MG63 (cell line): Measurements from ENCODE around the gene TRAPPC3L. TPM values are rescaled to one million over a fixed set of nuclear protein-coding genes. Genes with fewer than 3 reads are reported as not detected.

Experiments used
- DNase-seq: peaks from one replicate; pipeline ENCODE4 v3.0.0-alpha.2; 2020
- H3K27me3 ChIP-seq: fragments of 250-450 bp; sonication (Bioruptor Pico); 2 replicates; pipeline ENCODE4 v1.5.1; 2020; ENCODE audit warnings: mild to moderate bottlenecking, moderate library complexity
- H3K36me3 ChIP-seq: fragments of 250-450 bp; sonication (Bioruptor Pico); 2 replicates; pipeline ENCODE4 v1.5.1; 2020; ENCODE audit warnings: mild to moderate bottlenecking, moderate library complexity
- H3K4me3 ChIP-seq: fragments of 250-450 bp; sonication (Bioruptor Pico); 2 replicates; pipeline ENCODE4 v1.5.1; 2020; ENCODE audit warnings: mild to moderate bottlenecking, moderate library complexity
- H3K9me3 ChIP-seq: fragments of 250-450 bp; sonication (Bioruptor Pico); 2 replicates; pipeline ENCODE4 v1.5.1; 2020; ENCODE audit warnings: mild to moderate bottlenecking, moderate library complexity
- total RNA-seq: library from RNA; depleted of rRNA; stranded (reverse); fragments of >200 nt; shearing (Covaris generic); gene quantifications from 2 replicates; pipeline ENCODE4 v1.2.3, GENCODE V29; 2014; ENCODE audit warnings: low replicate concordance

Gene TRAPPC3L
- total RNA-seq, 1 experiment from 2014 or later = not detected

DNA sequence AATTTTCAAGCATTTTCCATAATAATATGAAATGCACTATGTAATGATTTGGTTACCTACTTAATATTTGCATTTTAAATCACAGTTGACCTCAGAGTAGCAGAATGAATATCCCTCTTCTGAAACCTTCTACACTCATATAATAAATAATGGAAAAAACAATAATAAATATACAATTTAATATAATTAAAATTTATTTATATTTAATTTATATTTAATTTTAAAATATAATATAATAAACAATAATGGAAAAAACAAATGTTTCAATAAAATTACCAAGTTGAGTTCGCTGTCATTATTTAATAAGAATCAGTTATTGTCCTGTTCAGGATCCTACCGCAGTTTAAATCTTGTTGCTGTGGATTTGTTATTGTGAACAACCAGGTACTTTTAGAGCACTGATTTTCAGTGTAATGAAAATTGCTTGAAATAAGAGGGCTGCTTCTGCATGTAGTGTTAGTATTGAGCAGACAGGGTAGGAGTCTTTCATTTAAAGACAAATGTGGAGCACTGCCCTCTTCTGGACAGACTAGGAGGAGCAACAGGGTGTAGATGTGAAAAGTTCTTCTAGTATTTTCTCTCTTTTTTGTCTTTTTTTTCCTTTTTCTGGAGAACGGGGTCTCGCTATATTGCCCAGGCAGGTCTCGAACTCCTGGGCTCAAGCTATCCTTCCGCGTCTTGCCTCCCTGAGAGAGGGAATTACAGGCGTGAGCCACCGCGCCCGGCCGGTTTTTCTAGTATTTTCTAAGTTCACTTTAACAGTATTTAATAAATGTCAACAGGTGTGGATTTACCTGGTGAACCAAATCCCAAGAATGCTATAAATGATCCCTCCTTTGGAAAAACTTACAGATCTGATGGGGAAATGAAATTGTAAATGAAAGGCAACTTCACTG is 13.6 kb downstream of the TRAPPC3L start:
- Histone ChIP-seq H3K36me3 (no peaks in the 10 kb centered on the region), H3K4me3 (no peak overlapping the region), H3K9me3 (no peaks in the 10 kb centered on the region), H3K27me3 (peaks cover 15% of the 10 kb centered on the region)
- peak; percentile 9 for DNase-seq

DNA sequence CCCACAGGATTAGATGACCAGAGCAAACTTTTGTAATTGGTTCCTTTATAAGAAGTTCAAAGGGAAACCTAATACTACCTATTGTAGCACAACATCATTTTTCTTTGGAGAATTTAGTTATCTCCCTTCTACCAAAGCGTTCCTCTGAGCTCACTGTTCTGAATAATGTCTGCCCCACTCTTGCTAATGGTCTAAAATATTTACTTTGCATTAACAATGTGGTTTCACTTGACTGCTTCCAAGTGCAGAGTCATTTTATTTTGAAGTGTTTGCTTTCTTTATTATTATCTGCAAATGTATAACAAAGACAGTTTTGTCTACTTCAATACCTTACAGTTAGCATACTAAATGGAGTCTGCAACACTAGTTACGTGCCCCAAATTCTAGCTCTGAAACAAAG is 15.0 kb downstream of the TRAPPC3L start:
- no peaks in the 10 kb centered on the region for H3K36me3 ChIP-seq
- H3K27me3 ChIP-seq = peaks cover 15% of the 10 kb centered on the region
- H3K9me3 ChIP-seq = no peaks in the 10 kb centered on the region
- no peak overlapping the region for H3K4me3 ChIP-seq
- no peak for DNase-seq

DNA sequence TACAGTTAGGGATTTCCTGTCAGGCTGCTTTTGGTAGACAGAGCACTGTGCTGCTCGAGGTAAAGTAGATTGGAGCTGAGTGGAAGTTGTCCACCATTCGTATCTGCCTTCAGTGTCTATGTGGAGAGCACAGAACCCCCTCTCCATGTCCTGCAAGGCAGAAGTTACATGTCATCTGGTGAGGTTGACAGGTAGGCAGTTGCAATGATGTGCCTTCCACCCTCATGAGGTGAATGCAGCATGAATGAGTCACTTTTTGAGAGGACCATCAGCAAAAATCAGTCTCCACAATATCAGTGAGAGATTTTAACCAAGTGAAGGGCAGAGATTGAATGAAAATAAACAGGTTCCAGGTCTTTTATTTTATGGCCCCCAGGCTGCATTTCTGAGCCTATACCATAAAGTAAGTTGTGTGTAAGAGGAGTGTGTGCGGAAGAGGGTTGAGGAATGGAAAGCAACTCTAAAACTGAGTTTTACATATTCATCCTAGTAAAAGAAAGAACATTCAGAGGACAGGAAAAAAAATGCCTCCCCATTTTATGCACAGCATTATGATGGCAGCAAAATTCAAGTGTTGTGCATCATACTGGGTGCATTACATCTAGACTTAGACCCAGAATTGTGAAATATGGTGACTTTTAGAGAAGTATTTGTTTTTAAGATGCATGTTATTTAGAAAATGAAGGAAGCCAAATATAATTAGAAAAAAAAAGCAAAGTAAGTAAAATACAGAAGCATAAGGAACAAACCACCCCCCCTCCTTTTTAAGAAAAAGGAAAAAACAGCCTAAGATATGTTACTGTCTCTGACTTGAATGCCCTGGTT is 15.8 kb downstream of the TRAPPC3L start:
- no peak for DNase-seq
- Histone ChIP-seq H3K27me3 (peaks cover 15% of the 10 kb centered on the region), H3K4me3 (no peak overlapping the region), H3K36me3 (no peaks in the 10 kb centered on the region), H3K9me3 (no peaks in the 10 kb centered on the region)

DNA sequence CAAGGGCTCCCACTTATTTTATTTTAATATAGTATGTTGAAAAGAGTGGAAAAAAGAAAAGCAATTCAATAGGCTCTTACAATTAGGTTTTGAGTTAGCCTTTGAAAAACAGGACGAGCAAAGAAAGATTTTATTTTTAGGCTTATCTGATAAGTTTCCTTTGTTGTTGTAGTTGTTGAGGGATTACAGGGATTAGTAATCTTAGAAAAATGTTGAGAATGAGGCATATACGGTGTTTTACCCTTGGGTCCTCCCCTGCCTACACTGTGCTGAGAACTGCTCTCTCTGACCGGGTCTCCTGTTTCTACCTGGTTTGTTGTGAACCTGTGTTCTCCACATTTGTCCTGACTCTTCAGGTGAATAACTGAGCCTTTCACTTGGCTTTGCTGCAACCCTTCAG is 16.7 kb downstream of the TRAPPC3L start:
- Histone ChIP-seq H3K9me3 (no peaks in the 10 kb centered on the region), H3K4me3 (no peak overlapping the region), H3K36me3 (no peaks in the 10 kb centered on the region), H3K27me3 (peaks cover 18% of the 10 kb centered on the region)
- no peak for DNase-seq

DNA sequence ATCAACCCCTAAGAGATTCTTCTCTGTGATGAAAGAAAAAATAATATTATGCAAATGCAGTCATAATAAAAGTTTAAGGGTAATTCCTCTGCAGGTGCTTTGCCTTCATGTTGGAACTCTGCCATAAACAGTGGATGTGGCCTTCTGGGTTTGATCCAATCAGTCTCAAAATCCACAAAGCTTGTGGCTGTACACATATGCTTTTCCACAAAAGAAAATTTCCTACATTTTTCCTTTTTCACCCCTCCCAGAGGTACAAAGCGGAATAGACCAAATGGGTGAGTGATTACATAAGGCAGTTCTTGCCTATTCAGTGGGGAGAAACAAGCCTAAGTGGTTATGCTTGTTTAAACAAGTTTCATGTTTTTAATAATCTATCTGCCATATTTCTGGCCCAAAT is 17.4 kb downstream of the TRAPPC3L start:
- Histone ChIP-seq H3K27me3 (peaks cover 15% of the 10 kb centered on the region), H3K4me3 (no peak overlapping the region), H3K9me3 (no peaks in the 10 kb centered on the region), H3K36me3 (no peaks in the 10 kb centered on the region)
- no peak for DNase-seq

DNA sequence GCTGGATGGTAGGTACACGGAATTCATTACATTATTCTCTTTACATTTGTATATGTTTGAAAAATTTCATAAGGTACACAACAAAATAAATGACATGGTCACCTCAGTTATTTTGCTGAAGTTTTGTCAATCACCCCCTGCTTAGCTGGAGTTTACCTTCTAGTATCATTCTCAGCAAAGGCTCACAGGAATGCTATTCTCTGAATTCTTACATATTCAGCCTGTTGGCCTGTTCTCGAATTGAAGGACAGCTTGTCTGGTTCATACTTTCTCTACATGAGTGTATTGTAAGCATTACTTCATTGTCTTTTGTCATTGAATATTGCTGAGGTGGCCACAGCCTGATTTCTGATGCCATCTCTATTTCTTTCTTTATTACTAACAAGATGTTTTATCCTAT is 21.2 kb downstream of the TRAPPC3L start:
- H3K27me3 ChIP-seq = peaks cover 5% of the 10 kb centered on the region
- no peak for DNase-seq
- H3K36me3 ChIP-seq = no peaks in the 10 kb centered on the region
- H3K9me3 ChIP-seq = no peaks in the 10 kb centered on the region
- H3K4me3 ChIP-seq = no peak overlapping the region

DNA sequence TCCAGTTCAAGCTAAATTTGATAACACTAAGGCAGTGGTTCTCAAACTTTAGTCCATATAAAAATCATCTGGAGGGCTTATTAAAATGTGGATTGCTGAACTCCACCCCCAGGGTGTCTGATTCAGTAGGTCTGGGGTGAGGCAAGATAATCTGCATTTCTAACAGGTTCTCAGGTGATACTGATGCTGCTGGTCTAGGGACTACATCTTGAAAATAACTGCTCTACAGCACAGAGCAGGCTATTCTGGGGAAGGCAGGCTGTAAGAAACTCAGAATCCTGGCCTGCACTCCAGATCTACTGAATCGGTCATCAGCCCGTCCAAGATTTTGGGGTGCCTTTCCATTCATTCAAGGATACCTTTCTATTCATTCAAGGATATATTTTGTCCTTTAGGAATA is 22.6 kb downstream of the TRAPPC3L start:
- DNase-seq = no peak

DNA sequence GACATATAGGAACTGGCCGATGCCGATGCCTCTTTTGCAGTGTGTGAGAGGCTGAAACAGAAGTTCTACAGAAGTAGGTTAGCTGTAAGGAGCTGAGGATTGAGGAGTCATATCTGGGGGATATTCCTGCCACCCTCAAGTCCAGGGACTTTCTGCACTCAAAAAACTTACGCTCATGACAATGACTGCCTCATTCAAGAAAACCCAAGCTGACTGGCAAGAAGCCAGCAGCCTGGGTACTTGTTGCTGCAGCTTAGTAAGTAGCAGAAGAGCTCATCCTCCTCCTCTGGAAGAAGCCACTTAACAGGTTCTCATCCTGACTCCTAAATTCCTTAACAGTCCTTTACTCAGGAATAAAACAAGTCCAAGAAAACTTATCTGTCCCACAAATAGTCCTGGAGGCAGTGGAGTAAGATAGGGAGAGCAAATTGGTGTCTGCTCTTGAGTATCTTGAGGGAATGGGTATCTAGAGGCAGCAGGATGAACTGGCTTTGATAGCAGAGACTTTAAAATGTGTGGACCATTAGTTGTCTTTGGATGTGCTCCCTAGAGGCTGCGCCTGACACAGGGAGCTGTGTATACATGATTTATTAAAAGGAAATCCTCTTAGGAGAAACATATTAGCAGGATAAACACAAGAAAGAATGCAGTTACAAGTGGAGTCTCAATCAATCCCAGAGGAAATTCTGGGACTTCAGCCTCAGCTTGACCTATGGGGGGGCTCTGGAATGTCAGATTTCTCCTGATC is 26.7 kb downstream of the TRAPPC3L start:
- no peaks in the 10 kb centered on the region for H3K27me3 ChIP-seq
- H3K4me3 ChIP-seq = no peak overlapping the region
- H3K36me3 ChIP-seq = no peaks in the 10 kb centered on the region
- no peaks in the 10 kb centered on the region for H3K9me3 ChIP-seq
- DNase-seq = no peak

More for the DNA sequence above, 22.6 kb downstream of the TRAPPC3L start:
- Histone ChIP-seq H3K9me3 (no peaks in the 10 kb centered on the region), H3K36me3 (no peaks in the 10 kb centered on the region), H3K27me3 (peaks cover 3% of the 10 kb centered on the region), H3K4me3 (no peak overlapping the region)

DNA sequence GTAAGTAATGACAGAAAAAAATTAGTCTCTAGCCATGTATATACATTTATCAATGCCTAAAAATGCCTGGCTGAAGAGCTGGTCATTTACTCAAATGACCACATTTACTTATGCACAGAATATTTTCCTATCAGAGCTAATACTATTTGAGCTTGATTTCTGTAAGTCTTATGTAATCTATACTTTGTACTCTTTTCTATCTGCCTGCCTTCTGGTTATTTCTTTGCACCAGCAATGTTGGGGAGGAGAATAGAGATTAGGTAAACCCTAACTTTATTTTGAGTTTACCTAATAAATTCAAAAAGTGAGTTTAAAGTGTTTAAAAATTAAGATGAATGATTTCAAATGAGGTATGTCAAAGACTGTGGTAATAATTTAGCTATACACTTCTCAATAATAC is 30.3 kb downstream of the TRAPPC3L start:
- Histone ChIP-seq H3K36me3 (no peaks in the 10 kb centered on the region), H3K4me3 (no peak overlapping the region)
- no peak for DNase-seq

DNA sequence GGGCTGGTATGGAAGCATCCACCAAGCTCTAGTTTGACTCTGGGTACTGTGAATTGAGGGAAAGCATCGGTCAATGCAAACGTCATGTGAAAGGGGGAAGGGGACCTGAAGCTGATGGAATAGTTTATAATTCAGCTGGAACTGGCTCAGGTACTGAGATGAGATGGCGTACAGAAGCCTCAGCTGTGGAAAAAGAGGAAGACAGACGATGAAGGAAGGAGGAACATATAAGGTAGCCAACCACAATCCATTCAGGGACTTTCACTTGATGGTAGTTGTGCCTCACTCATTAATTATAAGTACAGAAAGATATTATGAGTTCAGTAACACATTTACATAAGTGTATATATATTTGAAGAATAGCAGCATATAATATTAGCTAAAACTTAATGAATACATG is 31.4 kb downstream of the TRAPPC3L start:
- no peaks in the 10 kb centered on the region for H3K36me3 ChIP-seq
- peaks cover 2% of the 10 kb centered on the region; the same call in 1 of the 2 replicates for H3K9me3 ChIP-seq
- no peak for DNase-seq
- H3K27me3 ChIP-seq = no peaks in the 10 kb centered on the region
- H3K4me3 ChIP-seq = no peak overlapping the region

More for the DNA sequence above, 30.3 kb downstream of the TRAPPC3L start:
- Histone ChIP-seq H3K9me3 (no peaks in the 10 kb centered on the region), H3K27me3 (no peaks in the 10 kb centered on the region)

DNA sequence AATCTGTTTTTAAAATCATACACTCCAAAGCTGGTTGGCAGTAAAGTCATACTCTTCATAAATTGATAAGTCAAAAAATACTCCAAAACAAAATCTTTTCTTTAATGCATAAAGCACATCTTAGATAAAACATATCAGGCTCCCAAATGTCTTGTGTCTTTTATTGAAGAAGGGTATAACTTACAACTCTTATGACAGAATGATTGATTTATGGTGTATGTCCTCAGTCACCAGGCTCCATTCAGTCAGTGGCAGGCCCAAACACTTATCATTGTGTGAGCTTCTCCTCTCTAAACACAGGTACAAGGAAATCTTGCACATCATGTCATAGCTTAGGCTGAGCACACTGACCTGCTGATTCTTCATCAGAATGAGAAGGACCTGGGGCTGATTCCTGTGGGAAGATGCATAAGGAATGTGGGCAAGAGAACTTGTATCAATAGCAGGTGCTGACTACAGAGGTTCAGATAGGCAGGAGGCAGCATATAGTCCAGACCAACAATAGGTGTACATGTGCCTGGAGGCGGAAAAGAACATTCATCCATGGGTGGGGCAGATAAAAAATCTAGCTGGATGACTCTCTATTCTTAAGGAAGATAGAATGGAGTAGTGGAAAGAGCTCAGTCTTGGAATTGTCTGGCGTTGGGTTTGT is 32.1 kb downstream of the TRAPPC3L start:
- H3K4me3 ChIP-seq = no peak overlapping the region
- no peaks in the 10 kb centered on the region for H3K27me3 ChIP-seq
- DNase-seq = no peak
- peaks cover 2% of the 10 kb centered on the region; the same call in 1 of the 2 replicates for H3K9me3 ChIP-seq
- H3K36me3 ChIP-seq = no peaks in the 10 kb centered on the region

DNA sequence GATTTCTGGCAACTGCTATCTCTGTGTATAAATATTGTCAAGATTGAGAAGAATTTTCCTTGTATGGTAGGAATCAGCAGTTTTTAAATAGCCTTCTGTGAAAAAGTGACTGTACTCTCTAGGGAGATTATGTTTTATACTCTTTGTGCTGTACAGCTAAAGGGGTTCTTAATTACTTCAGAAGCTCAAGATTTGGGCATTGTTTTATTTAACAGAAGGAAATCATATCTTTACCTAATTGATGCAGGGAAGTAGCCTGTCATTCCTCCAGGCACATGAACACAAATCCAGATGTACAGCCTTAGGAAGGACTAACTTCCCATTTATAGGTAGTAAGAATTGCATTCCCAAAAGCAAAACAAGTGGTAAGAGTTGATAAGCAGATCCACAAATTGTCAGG is 32.8 kb downstream of the TRAPPC3L start:
- H3K36me3 ChIP-seq = no peaks in the 10 kb centered on the region
- peak overlapping the region; percentile 15 for H3K4me3 ChIP-seq
- no peak for DNase-seq
- H3K27me3 ChIP-seq = no peaks in the 10 kb centered on the region
- peaks cover 2% of the 10 kb centered on the region; the same call in 1 of the 2 replicates for H3K9me3 ChIP-seq

DNA sequence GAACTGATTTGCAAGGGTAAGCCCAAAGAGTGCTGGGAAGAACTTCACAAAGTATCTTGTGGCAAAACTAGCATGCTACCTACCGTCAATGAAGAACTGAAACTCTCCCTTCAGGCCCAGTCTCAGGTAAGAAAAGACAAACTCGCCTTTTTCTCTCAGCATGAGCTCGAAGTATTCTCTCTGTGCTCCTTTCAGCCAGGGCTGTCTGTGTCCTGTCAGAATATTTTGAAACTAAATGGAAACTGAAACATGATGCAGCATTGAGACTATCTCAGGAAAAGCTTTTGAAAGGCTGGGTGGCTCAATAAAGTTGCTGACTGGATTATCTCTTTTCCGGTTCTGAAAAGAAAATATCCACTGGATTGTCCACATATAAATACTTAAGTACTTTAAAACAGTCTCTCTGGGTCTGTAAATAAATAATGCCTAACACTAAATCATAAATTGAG is 33.3 kb downstream of the TRAPPC3L start:
- Histone ChIP-seq H3K27me3 (no peaks in the 10 kb centered on the region), H3K9me3 (peaks cover 2% of the 10 kb centered on the region; the same call in 1 of the 2 replicates), H3K36me3 (no peaks in the 10 kb centered on the region), H3K4me3 (peak overlapping the region; percentile 15)
- no peak for DNase-seq

DNA sequence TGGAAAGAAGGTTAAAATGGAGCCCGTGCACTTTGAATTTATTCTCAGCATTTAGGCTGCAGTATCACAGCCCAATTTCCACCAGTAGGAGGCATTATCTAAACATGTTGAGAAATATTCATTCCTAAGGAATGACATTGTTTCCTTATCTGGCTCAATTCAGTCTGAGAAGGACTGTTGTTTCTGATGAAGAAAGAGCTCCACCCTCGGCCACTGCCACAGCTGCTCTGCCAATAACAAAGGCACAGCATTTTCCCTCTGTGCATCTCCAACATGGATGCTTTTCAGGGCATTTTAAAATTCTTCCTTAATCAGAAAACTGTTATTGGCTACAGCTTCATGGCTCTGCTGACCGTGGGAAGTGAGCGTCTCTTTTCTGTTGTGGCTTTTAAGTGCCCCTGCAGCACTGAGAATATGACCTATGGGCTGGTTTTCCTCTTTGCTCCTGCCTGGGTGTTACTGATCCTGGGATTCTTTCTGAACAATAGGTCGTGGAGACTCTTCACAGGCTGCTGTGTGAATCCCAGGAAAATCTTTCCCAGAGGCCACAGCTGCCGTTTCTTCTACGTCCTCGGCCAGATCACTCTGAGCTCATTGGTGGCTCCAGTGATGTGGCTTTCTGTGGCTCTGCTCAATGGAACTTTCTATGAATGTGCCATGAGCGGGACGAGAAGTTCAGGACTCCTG is 33.9 kb downstream of the TRAPPC3L start, which contains the start of gene CALHM5:
Gene CALHM5 (plus strand): TSS at position 216 of the 687 bp plus-strand sequence. CDS start 58 bp downstream, at position 274.
- Histone ChIP-seq H3K27me3 (no peaks in the 10 kb centered on the region), H3K9me3 (peaks cover 2% of the 10 kb centered on the region; the same call in 1 of the 2 replicates)
- DNase-seq = peak; percentile 50

DNA sequence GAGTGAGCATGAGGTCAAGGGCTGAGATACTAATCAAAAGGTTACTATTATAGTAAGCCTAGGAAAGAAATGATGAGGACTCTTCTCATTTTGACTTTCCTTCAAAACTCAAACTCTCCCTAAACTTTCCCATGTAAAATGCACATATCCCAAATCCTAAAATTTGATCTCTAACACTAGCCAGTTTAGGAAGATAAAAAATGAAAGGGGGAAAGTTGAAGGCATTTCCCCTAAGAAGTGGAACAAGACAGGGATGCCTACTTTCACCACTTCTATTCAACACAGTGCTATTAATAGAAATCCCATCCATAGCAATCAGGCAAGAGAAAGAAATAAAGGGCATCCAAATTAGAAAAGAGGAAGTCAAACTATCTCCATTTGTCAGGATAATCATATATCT is 37.0 kb downstream of the TRAPPC3L start:
- Histone ChIP-seq H3K36me3 (no peaks in the 10 kb centered on the region), H3K27me3 (no peaks in the 10 kb centered on the region), H3K4me3 (no peak overlapping the region), H3K9me3 (peaks cover 2% of the 10 kb centered on the region; the same call in 1 of the 2 replicates)
- DNase-seq = no peak

More for the DNA sequence above, 33.9 kb downstream of the TRAPPC3L start, which contains the start of gene CALHM5:
- Histone ChIP-seq H3K4me3 (peak within 1 kb of the TSS; percentile 15), H3K36me3 (no peaks in the 10 kb centered on the region)
